DMS79 (cell line): ENCODE data around the gene AANAT.

Experiments used
- DNase-seq: peaks from one replicate; lab custom pipeline; 2025; lab: John Stamatoyannopoulos, UW

AANAT gene

GRCh38 chr17:76490112-76490710 is 22.8 kb downstream of the AANAT start:
- no peak for DNase-seq

- no peak for DNase-seq
Observed at GRCh38 chr17:76491271-76492122, 24.1 kb downstream of the AANAT start.

- DNase-seq = no peak
Observed at GRCh38 chr17:76492123-76492988, 25.0 kb downstream of the AANAT start.

GRCh38 chr17:76492989-76493501 is 25.6 kb downstream of the AANAT start:
- no peak for DNase-seq

GRCh38 chr17:76493505-76494167 is 26.2 kb downstream of the AANAT start:
- DNase-seq = no peak

GRCh38 chr17:76495663-76496400 is 28.4 kb downstream of the AANAT start:
- DNase-seq = no peak

- no peak for DNase-seq
Observed at GRCh38 chr17:76496464-76496863, 29.1 kb downstream of the AANAT start.

GRCh38 chr17:76497699-76497978 is 30.2 kb downstream of the AANAT start:
- no peak for DNase-seq

- DNase-seq = peak; percentile 14
Observed at GRCh38 chr17:76497979-76498875, 30.8 kb downstream of the AANAT start.

GRCh38 chr17:76498876-76499251 is 31.5 kb downstream of the AANAT start:
- no peak for DNase-seq

GRCh38 chr17:76499267-76499667 is 31.9 kb downstream of the AANAT start:
- DNase-seq = no peak

- no peak for DNase-seq
Observed at GRCh38 chr17:76500074-76500746, 32.8 kb downstream of the AANAT start.

GRCh38 chr17:76500747-76501017 is 33.3 kb downstream of the AANAT start:
- DNase-seq = no peak

- no peak for DNase-seq
Observed at GRCh38 chr17:76501018-76501826, 33.8 kb downstream of the AANAT start, which contains the start of gene RHBDF2. TSS of gene RHBDF2 (minus strand) at chr17:76501423. CDS start at chr17:76481524, 19,899 bp downstream.

GRCh38 chr17:76501827-76502307 is 34.5 kb downstream of the AANAT start:
- no peak for DNase-seq

- no peak for DNase-seq
Observed at GRCh38 chr17:76502341-76503211, 35.2 kb downstream of the AANAT start.

GRCh38 chr17:76504117-76504516 is 36.7 kb downstream of the AANAT start:
- DNase-seq = no peak
